Stimulated activated CD4-positive, alpha-beta T cell treated with anti-CD3 and anti-CD28 coated beads, Interleukin-4, amount 100 ng/mL, for 24 hours (primary cell): ENCODE data around the gene CEP63.

Experiments
- DNase-seq: peaks from one replicate; pipeline ENCODE4 v3.0.0-alpha.2; 2020

The CEP63 gene

GRCh38 chr3:134485718-134486576 lies at the start of gene CEP63, which contains the start of gene ANAPC13:
TSS of gene CEP63 (plus strand) at chr3:134486057. CDS start at chr3:134495321, 9,264 bp downstream.
TSS of gene ANAPC13 (minus strand) at chr3:134485985. CDS start at chr3:134482904, 3,081 bp downstream.
- DNase-seq = peak; percentile 96

GRCh38 chr3:134437211-134437752 lies 48.6 kb upstream of the CEP63 start:
- DNase-seq = no peak

- DNase-seq = no peak
Observed at GRCh38 chr3:134441321-134441720, 44.5 kb upstream of the CEP63 start.

- DNase-seq = no peak
Observed at GRCh38 chr3:134441821-134442220, 44.0 kb upstream of the CEP63 start.

- no peak for DNase-seq
Observed at GRCh38 chr3:134445095-134445494, 40.8 kb upstream of the CEP63 start.

GRCh38 chr3:134445636-134446035 lies 40.2 kb upstream of the CEP63 start:
- DNase-seq = no peak

GRCh38 chr3:134446800-134447199 lies 39.1 kb upstream of the CEP63 start:
- no peak for DNase-seq

- no peak for DNase-seq
Observed at GRCh38 chr3:134447351-134447750, 38.5 kb upstream of the CEP63 start.

GRCh38 chr3:134448664-134449063 lies 37.2 kb upstream of the CEP63 start:
- DNase-seq = no peak

GRCh38 chr3:134449277-134449676 lies 36.6 kb upstream of the CEP63 start:
- no peak for DNase-seq

GRCh38 chr3:134449951-134450350 lies 35.9 kb upstream of the CEP63 start:
- DNase-seq = no peak

GRCh38 chr3:134453631-134454030 lies 32.2 kb upstream of the CEP63 start:
- DNase-seq = no peak

GRCh38 chr3:134457376-134458074 lies 28.3 kb upstream of the CEP63 start:
- DNase-seq = no peak

GRCh38 chr3:134458406-134458945 lies 27.4 kb upstream of the CEP63 start:
- DNase-seq = no peak

- no peak for DNase-seq
Observed at GRCh38 chr3:134459562-134459961, 26.3 kb upstream of the CEP63 start.

GRCh38 chr3:134460965-134461364 lies 24.9 kb upstream of the CEP63 start:
- DNase-seq = no peak

- no peak for DNase-seq
Observed at GRCh38 chr3:134462331-134462941, 23.4 kb upstream of the CEP63 start.

GRCh38 chr3:134463676-134464063 lies 22.2 kb upstream of the CEP63 start:
- DNase-seq = no peak

GRCh38 chr3:134464064-134464688 lies 21.7 kb upstream of the CEP63 start:
- no peak for DNase-seq

GRCh38 chr3:134464689-134465365 lies 21.0 kb upstream of the CEP63 start:
- DNase-seq = no peak

GRCh38 chr3:134466331-134466730 lies 19.5 kb upstream of the CEP63 start:
- DNase-seq = no peak

GRCh38 chr3:134468519-134468918 lies 17.3 kb upstream of the CEP63 start:
- no peak for DNase-seq
